GM23338 (cell line): ENCODE measurements around the gene FMN2.

Experiments used
- CREB1 ChIP-seq: fragments of 250-450 bp; sonication (Bioruptor Pico); IDR thresholded peaks from 2 replicates; pipeline ENCODE4 v1.5.0; 2020; ENCODE audit warnings: low read depth, mild to moderate bottlenecking, moderate library complexity
- CTCF ChIP-seq, 2 experiments: fragments of 200-600 bp in 1 of 2; sonication (generic) in 1 of 2; conservative IDR thresholded peaks; 2 replicates each; pipeline versions ENCODE4 v1.5.1 to v1.6.1; 2016 to 2017; ENCODE audit warnings: antibody characterized with exemption in 2 of 2, low read depth in 2 of 2, mild to moderate bottlenecking in 2 of 2, moderate library complexity in 1 of 2
- EZH2 ChIP-seq: fragments of 200-600 bp; sonication (generic); IDR thresholded peaks from one replicate; pipeline ENCODE4 v1.8.0; 2017; ENCODE audit warnings: antibody characterized with exemption, mild to moderate bottlenecking, low read depth; ENCODE audit not compliant: unreplicated experiment
- EZH2phosphoT487 ChIP-seq: fragments of 200-600 bp; sonication (generic); IDR thresholded peaks from one replicate; pipeline ENCODE4 v1.8.1; 2018; ENCODE audit warnings: antibody characterized with exemption; ENCODE audit not compliant: unreplicated experiment
- JUNB ChIP-seq: IDR thresholded peaks from one replicate; pipeline ENCODE4 v1.6.1; 2016; ENCODE audit warnings: antibody characterized with exemption; ENCODE audit not compliant: unreplicated experiment
- NANOG ChIP-seq: IDR thresholded peaks from 2 replicates; pipeline ENCODE4 v1.6.1; 2016; ENCODE audit warnings: antibody characterized with exemption, borderline replicate concordance
- POLR2AphosphoS5 ChIP-seq: IDR thresholded peaks from 2 replicates; pipeline ENCODE4 v1.6.1; 2016; ENCODE audit warnings: antibody characterized with exemption, low read depth

- TF ChIP-seq CTCF (conservative IDR thresholded peaks at IDR 0.05; ENCODE audit: low read depth in 2 of 2): no peak
- TF ChIP-seq EZH2: no peak
- no peak for TF ChIP-seq CREB1 (CRISPR knock-in tag)
- TF ChIP-seq JUNB: no peak
- no peak for TF ChIP-seq EZH2phosphoT487
- TF ChIP-seq NANOG: no peak
- TF ChIP-seq POLR2AphosphoS5: no peak
Measured at GRCh38 chr1:240287722-240288121, 196.0 kb downstream of the FMN2 start.
